HG03575 (cell line): ENCODE measurements around the gene SMYD1.

Experiments used
- ATAC-seq: cut with Tn5 transposase; IDR thresholded peaks from one replicate; pipeline ENCODE4 v1.9.1; 2021; ENCODE audit not compliant: unreplicated experiment, insufficient number of reproducible peaks, low FRiP score; ENCODE audit errors: extremely low read depth

The SMYD1 gene

GRCh38 chr2:88114889-88115288, 47.3 kb downstream of the SMYD1 start:
- ATAC-seq, result no peak

DNA sequence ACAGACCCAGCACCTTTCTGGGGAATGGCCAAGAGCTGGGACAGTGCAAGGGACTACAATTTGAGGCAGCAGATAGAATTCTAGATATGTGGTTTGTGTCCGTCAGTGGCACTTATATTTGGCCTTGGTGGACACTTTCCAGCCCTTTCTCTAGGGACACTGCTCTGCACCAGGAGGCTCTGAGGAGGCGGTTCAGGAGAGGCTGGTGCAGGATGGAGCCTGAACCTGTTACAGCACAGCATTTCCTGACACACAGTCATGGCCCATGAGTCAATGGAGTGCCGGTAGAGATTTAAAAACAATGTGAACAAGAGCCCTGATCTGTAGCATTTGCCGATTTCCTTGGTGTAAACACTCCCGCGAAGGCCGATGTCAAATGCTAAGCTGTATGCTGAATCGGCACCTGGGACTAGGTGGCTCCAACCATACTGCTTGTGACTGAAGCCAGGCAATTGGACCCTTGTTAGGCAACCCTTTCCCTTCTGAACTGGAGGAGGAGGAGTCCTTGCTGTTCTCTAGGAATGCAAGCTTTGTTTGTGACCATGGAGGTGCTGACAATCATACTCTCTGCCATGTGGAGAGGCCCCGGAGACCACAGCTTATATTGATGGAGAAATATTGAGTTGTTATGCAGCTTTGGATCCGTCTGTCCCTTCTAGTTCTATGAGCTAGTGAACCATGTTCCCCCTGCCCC, 48.3 kb downstream of the SMYD1 start:
- no peak for ATAC-seq

- no peak for ATAC-seq
These were observed 49.2 kb downstream of the SMYD1 start for GRCh38 chr2:88116669-88117432.

DNA sequence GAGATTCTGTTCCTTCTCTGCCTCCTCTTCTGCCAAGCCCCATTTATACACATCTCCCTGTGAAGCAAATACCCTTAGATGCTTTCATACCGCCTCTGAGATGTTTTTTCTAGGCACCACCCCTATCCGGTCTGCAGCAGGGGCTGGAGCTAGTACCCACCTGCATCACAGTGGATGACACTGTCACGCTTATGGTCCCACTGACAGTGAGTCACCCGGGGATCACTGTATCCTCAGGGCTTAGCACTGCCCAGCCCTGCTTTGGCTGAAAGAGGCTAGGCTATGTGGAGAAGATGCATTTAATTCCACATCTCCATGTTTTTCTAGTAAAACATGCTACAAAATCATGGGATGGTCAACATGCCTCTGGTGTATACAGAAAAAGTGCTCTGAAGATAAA, 50.3 kb downstream of the SMYD1 start:
- ATAC-seq, result no peak

DNA sequence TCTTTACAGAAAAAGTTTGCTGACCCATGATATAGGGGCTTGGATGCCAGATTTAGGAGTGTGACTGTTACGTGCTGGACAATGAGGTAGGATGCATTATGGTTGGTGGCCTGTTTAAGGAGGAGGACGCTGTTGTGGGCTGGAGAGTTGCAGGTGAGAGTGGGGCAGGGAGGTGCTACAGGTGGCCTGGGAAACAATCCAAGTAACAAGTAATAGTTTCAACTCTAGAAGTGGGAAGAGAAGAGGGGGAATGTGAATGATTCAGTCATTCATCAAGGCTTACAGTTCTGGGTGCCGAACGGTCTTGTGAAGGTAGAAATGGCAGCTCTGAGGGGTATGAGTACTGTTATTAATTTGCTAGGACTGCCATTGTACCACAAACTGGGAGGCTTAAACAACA, 54.1 kb downstream of the SMYD1 start:
- no peak for ATAC-seq

- no peak for ATAC-seq
These were observed 54.7 kb downstream of the SMYD1 start for GRCh38 chr2:88122141-88122884.

GRCh38 chr2:88123164-88123974, 55.7 kb downstream of the SMYD1 start:
- no peak for ATAC-seq

DNA sequence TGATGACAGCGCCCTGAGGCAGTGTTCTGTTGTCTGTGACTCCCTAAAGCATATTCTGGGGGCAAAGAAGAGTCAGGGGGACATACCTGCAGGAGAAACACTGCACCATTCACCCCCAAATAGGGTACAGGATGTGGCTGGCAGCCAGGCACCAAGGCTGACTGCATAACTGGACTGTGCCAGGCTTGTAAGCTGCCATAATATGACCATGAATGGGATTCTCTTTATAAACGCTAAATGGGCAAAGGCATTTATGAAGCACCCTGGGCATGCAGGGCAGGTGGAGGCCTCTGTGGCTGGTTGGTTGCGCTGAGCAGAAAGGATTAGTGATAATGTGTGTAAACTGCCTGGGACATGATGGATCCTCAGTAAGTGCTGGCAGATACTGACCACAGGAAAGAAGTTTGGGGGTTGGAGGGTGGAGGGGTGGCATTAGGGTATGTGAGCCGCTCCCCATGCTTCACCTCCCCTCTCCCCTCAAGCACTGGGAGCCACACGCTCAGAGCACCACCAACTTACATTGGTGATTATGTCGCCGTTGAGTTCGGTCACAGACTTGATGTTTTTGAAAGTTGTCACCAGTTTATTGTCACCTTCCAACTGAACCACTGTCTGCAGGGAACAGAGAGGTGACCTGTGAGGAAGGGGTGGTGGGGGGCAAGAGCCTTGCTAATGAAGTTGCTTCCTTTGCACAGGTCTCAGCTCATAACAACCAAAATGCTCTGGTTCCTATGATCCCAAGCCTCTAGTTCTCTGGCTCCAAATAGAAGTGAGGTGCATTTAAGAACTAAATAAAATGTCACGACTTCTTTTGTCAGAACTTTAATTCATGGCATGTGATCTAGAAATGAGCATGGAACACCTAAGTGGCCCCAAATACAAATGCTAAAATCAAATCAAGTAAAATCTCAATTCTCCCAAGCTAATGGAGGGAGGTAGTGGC, 56.6 kb downstream of the SMYD1 start:
- no peak for ATAC-seq

- ATAC-seq, result no peak
These were observed 57.8 kb downstream of the SMYD1 start for GRCh38 chr2:88125344-88125923.

DNA sequence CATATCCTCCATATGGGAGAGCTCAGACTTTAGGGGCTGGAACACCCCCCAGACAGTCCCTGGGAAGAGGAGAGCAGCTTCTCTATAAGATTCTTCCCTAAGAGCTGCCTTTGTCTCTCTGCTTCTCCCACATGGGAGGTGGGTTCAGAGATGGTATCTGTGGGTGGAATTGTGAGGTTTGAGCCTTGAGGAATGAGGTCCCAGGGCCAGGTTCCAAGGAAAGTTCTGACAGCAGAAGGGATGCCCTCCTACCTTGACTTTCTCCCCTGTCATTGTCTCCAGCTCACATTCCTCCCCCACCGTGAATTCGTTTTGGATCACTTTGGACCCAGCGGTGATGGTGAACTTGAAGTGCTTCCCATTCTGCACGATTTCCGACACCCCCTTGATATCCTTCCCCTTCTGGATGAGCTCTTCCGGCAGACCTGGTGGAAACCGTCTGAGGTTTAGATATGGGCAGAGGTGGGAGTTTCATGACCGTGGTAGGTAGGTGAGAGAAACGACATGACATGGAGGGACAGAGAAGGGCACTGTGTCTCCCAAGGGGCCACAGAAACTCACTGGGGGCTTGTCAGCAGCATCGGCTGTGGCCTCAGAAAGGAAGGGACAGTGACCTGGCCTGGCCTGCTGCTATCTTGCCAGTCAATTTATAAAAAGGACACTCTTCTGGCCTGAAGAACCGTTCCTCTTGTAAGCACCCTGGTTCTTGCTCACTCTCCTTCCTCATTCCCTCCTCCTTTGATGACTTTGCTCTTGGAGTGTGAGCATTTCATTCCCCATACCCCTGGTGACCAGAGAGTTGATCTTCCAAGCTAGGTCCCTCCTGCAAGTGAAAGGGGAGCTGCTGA, 58.5 kb downstream of the SMYD1 start:
- ATAC-seq, result no peak

GRCh38 chr2:88126772-88127637, 59.4 kb downstream of the SMYD1 start:
- no peak for ATAC-seq

- no peak for ATAC-seq
These were observed 59.9 kb downstream of the SMYD1 start for GRCh38 chr2:88127638-88127887.

DNA sequence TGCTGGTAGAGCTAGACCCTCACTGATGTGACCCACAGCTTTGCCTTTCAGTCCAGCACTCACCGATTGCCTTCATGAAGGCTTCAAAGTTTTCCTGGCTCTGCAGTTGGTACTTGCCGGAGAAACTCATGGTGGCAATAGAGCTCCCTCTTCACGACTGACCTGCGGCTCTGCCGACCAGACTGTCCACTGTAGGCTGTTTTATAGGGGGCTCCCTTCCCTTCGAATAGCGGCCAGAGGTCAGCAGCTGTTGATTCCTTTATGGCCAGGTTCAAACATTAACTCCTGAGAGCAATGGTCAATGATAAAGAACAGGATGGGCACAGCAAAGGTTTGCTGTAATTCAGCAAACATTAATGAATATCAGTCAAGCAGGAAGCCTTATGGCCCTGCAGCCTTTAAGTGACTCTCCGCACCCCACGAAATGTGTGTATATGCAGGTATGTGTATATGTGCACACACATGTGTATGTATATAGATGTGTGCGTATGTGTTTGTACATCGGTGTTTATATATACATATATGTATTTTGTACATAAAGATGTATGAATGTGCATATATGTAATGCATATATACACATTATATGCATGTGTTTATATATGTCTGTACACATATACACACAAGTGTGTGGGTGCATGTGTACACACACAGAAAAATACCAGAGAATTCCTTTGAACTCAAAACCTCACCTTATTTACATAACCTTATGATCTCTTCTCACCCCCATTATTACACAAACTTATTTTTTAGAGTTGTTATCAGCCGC, 60.4 kb downstream of the SMYD1 start, which contains the start of gene FABP1:
Gene FABP1 (minus strand): TSS at position 175 of the 766 bp plus-strand sequence. CDS start 45 bp downstream, at position 130.
- ATAC-seq, result no peak

DNA sequence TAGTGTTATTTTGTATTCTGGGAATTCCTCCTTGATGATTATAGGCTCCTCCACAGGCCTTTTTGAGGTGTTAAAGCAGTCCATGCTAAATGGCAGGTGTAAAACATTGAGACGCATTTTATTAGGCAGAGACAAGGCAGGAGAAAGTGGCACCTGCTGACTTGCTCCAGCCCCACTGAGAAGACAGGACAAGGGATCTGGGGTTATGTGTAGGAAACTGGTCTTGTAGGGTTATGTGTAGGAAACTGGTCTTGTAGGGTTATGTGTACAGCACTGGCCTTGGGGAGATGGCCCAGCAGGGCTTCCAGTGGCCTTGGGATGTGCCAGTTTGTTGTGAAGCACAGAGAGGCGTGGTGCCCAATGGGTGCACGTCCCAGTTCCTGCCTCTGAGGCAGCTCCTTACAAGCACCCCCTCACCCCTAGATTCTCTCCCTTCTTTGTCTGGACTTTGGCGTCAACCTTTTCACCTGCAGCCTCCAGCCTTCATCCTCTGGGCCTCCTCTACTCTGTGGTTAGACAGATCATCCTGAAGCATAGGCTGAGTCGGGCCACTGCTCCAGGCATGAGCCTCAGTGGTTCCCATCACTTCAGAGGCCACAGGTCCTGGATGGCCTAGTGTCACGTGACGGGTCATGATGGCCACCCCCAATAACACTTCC, 61.2 kb downstream of the SMYD1 start:
- no peak for ATAC-seq

DNA sequence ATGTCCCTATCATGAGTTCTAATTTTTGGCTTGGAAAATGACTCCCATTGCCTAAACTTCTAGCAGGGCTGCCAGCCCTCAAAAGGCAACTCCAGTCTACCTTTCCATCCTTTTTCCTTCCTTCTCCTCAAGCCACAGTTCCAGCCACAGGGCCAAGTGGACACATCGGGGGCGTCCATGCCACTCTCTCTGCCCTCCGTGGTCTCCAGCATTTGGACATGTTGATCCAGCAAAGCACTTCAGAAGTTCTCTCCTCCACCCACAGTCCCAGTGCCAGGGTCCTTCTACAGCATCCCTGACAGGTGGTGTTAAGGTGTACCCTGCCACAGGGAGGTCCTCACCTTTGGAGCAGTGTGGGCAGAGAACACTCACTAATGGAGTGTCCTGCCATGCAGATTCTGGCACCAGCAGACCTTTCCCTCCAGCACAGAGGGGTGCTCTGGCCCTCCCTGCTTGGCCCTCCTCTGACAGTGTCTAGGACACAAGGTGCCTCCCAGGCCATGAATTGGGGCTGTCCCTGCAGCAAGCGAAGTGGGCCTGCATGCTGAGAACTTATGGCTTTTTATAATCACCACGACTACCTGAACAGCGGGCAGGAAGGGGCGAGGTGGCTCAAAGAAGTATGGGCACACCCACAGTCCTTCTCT, 61.8 kb downstream of the SMYD1 start:
- no peak for ATAC-seq
